NCI-H2081 (cell line): ENCODE results near the gene CTSE.

ENCODE experiments used
- DNase-seq, 2 experiments: peaks; one replicate each; lab custom pipeline; 2025; lab: John Stamatoyannopoulos, UW

The CTSE gene

GRCh38 chr1:206049919-206050600, 26.4 kb upstream of the CTSE start:
- no peak for DNase-seq

- no peak for DNase-seq
These were observed 25.6 kb upstream of the CTSE start for GRCh38 chr1:206049293-206049692.

DNA sequence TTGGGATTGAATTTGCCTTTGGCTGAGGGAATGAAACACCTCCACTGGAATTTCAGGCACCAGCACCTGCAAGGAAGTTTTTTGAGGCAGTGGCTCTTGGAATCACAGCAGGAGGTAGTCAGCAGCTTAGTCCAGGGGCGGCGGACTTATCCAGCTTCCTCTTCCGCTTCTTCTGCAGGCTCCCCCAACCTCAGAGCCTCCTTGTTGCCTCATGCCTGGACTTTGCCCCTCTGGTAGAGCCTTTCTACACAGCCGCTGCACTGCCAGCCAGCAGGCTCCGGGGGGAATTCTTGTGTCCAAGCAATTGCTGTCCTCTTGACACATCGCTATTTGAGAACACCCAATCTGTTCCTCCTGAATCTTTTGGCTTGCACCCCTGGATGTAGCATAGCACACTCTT, 24.9 kb upstream of the CTSE start:
- no peak for DNase-seq

DNA sequence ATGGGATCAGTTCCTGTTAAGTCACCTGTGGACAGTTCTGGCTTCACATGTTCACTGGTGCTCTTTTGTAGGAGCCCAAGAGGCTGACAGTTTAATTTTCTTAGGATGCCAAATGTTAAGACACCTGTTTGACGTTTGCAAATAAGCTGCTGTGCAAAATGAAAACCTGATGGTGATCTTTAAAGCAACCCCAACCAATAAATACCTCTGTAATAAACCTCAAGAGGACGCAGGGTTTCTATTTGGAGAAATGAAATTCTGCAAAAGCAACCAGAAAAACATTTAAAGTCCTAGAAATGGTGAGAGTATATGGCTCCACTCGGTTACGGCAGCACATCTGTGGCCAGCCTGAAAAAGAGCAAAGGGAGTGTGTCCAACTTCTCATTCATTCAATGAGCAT, 23.6 kb upstream of the CTSE start:
- DNase-seq, result no peak

DNA sequence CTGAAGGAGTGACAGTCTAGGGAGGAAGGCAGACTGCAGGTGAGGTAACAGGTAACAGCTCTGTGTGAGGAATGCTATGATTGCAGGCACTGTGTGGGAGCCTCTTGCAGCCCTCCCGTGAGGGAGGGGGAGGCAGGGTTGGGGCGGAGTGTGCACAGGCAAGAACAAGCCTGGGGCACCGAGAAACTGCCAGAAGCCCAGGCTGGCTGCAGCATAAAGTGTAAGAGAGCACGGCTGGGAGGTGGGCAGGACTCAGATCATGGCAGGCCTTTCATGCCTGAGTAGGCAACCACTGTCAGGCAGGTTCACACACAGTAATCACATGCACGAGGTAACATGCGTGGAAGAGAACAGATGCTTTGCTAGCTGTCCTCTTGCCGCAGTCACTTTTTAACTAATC, 17.9 kb upstream of the CTSE start:
- no peak for DNase-seq

DNA sequence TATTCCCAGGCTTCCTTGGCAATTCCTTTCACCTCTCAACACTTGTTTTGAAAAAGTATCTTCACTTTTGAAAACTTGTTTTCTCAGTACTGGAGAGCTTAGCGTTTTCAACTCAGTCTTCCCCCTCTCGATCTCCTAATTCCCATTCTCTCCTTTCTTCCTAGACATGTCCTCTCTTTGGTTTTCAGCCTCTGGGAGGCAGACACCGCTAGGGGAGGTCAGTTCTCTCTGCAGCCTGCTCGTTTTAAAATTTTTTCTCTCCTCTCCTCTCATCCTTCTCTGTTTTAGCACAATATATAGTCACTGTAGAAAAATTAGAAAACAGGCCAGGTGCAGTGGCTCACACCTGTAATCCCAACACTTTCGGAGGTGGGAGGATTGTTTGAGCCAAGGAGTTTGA, 16.6 kb upstream of the CTSE start:
- no peak for DNase-seq

GRCh38 chr1:206039046-206039973, 15.6 kb upstream of the CTSE start:
- DNase-seq, result no peak

DNA sequence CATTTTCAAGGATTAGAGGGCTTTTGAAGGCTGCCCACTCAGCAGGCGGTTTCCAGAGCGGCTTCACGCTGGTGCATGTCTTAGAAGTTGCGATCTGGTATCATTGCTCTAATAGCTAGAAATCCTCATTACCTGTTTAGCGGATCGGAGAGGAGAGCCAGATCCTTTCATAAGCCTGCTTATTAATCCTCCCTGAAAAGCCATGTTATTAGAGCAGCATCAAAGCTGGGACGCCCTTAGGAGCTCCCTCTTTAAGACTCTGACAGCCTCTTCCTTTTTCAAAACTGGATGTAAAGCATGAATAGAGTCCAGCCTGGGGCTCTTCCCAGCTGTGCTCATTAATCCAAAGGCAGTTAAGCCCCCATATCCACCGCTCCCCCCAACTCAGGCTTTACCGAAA, 13.9 kb upstream of the CTSE start:
- DNase-seq, result no peak

- no peak for DNase-seq
These were observed 13.2 kb upstream of the CTSE start for GRCh38 chr1:206036663-206037455.

- DNase-seq, result peak; percentile 7 to 29
These were observed 11.3 kb upstream of the CTSE start for GRCh38 chr1:206035027-206035426.

DNA sequence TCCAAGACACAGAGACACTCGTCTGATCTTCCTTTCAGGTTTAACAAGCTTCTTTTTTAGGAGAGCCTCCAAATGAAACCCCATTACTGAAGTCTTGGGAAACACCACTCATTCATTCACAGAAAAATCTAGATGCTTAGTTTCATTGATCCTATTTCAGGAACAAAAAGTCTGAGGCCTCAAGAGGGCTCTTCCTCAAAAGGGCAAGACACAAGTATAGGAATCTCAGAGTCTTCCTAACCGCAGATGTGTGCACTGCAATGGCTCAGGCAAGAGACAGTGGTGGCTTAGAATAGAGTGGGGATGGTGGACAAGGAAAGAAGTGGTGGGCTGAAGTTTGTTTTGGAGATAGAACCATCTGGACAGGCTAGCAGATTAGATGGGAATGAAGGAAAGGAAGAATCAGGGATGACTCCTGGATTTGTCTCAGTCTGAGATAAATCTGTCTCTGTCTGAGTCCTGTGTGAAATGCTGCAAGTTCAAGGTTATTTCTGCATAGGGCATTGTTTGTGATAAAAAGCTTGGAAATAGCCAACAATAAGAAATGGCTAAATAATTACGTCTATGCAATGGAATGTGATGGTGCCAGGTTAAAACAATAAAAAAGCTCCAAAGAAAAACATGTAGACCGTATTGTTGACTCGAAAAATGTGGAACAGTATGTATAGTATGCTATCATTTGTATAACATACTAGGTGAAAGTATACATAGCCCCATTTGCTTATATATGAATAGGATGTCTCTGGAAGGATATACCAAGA, 8.9 kb upstream of the CTSE start:
- no peak for DNase-seq

DNA sequence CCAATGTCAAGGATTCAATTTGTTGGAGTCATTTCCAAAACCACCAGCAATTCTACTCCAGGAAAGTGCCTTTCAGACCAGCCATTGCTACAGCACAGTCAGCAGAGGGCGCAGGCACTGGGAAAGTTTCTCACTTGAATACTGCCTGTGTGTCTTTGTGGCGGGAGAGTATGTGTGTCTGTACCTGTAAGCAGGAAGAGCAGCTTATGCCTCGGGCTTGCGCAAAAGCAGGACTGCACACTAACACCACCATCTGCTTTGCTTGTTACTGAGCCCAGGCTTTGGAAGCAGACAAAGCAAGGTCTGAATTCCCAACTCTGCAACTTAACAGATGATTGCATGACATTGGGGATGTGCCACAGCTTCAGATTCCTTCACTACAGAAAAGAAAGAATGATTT, 7.0 kb upstream of the CTSE start:
- DNase-seq, result peak; percentile 51 to 87

- DNase-seq, result no peak
These were observed 6.5 kb upstream of the CTSE start for GRCh38 chr1:206030191-206030590.

DNA sequence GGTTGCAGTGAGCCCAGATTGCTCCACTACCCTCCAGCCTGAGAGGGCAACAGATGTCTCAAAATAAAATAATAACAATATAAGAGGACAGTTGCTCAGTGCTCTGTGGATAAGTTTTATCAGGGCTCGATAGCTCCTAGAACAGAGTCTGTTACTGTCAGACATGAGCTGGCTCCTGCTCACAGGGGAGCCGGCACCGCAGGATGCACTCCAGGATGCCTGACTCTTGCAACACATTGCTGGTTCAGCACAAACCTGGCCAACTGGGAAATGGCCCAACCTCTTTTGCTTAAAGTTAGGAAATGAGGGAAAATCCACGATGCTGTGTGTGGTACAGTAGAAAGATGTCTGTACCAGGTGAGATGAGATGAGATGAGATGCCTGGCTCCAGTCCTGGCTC, 5.8 kb upstream of the CTSE start:
- no peak for DNase-seq

- no peak for DNase-seq
These were observed 1.7 kb upstream of the CTSE start for GRCh38 chr1:206025283-206025820.

DNA sequence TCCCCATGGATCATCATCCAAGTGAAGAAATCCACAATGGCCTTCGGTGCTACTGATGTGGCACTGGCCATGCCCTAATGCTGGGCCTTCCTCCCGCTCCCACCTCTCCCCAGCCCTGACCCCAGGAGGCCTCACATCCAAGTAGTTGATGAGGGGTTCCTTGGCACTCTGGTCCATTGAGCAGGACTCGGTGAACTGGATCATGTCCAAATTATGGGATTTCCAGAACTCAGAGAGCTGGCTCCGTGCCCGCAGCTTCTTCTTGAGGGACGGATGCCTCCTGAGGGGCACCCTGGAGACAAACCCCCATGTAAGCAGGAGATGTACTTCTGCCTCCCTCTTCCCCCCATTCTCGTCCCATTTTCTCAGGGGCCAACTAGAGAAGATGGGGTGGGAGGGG, 929 bp downstream of the CTSE start:
- DNase-seq, result no peak

- no peak for DNase-seq
These were observed 1.9 kb downstream of the CTSE start for GRCh38 chr1:206021626-206022365.

DNA sequence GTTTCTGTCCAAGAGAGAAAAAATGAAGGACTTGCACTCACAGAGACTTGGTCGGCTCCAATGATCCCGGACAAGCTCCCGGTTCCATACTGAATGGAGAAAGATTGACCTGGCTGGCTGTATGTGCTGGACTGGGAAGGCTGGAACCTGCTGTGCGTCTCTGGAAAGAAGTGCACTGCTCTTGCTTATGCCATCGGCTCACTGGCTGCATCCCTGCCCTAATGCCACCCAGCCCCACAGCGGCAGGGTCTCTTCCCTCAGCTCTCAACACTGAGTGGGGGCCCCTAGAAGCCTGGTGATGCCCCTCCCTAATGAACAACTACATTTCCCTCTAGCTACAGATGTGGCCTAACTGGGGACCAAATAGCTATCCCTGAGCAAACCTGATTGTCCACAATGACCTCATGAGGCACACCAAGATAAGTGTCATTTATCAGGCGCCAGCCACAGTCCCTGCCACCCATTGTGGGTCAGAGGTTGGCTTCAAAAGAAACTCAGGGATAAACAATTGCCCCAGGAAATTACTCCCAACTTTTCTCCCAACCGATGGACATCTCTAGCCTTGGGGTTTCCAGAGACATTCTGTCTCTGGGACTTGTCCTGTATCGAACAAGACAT, 2.6 kb downstream of the CTSE start:
- no peak for DNase-seq

DNA sequence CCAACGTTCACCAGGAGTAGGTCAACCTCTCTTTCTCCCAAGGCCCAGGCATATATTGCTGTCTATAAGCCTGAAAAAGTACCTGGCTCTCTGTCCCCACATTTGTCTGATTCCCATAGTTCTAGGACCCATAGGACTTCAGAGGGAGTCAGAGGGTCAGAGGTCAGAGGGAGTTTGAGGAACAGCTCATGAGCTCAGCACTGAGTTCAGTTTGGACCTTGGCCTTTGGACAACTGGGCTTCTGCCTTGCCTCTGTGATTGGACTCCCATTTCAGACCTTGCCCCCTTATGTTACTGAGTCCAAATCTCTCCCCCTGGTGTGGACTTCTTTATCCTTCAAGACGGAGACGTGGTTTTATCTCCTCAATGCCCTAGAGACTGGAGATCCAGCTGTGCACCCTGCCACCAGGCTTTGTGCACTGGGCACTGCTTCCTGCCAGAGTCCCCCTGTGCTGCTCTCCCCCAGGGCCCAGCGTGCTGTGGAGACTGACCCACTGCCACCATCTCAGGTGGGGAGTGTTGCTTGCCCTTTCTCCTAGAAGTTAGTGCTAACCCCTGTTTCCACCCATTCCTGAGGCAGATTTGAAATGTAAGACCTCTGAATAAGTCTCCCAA, 3.2 kb downstream of the CTSE start:
- DNase-seq, result no peak

- DNase-seq, result no peak
These were observed 8.6 kb downstream of the CTSE start for GRCh38 chr1:206015071-206015470.
